H1 (cell line): ENCODE results near the gene NEO1.

Experiments used
- CBX8 ChIP-seq: fragments of 300-800, 300-1000 bp; sonication (generic); IDR thresholded peaks from 2 replicates; pipeline ENCODE4 v1.7.1; 2016; ENCODE audit warnings: low read depth, low read length, borderline replicate concordance
- EP300 ChIP-seq, 2 experiments: IDR thresholded peaks; 1 replicate in 1 of 2; 2 replicates in 1 of 2; pipeline ENCODE4 v1.6.1; 2011 to 2012; ENCODE audit warnings: low read depth in 2 of 2, low read length in 2 of 2, mild to moderate bottlenecking in 2 of 2, borderline replicate concordance in 1 of 2, inconsistent platforms in 1 of 2, moderate library complexity in 1 of 2
- EZH2 ChIP-seq: fragments of 200-600 bp; sonication (generic); IDR thresholded peaks from 2 replicates; pipeline ENCODE4 v1.7.1; 2012; ENCODE audit warnings: low read depth, mild to moderate bottlenecking, moderate library complexity, low read length, inconsistent platforms; ENCODE audit not compliant: severe bottlenecking
- GABPA ChIP-seq: IDR thresholded peaks from 2 replicates; pipeline ENCODE4 v1.6.1; 2011; ENCODE audit warnings: mild to moderate bottlenecking, low read length, moderate library complexity, borderline replicate concordance; ENCODE audit not compliant: insufficient read depth
- MAX ChIP-seq: IDR thresholded peaks from 2 replicates; pipeline ENCODE4 v1.6.1; 2012; ENCODE audit warnings: inconsistent platforms
- POLR2A ChIP-seq, 2 experiments: IDR thresholded peaks; 1 replicate in 1 of 2; 2 replicates in 1 of 2; pipeline ENCODE4 v1.6.1; 2011; ENCODE audit warnings: low read depth in 2 of 2, low read length in 2 of 2, mild to moderate bottlenecking in 2 of 2; ENCODE audit errors: control extremely low read depth in 1 of 2
- RFX5 ChIP-seq: IDR thresholded peaks from 2 replicates; pipeline ENCODE4 v1.6.1; 2011; ENCODE audit warnings: low read depth, low read length, improper control_type of control experiment, borderline replicate concordance
- TAF1 ChIP-seq: IDR thresholded peaks from 2 replicates; pipeline ENCODE4 v1.6.1; 2011; ENCODE audit warnings: mild to moderate bottlenecking, low read depth, low read length
- TF ChIP-seq, protein P1 (sequence below), 3 experiments: IDR thresholded peaks; 1 replicate in 2 of 3; 2 replicates in 1 of 3; pipeline versions ENCODE4 v1.5.1 to v1.6.1; 2011; ENCODE audit warnings: low read length in 3 of 3, mild to moderate bottlenecking in 3 of 3, inconsistent platforms in 2 of 3, low read depth in 1 of 3, moderate library complexity in 1 of 3; ENCODE audit not compliant: insufficient read depth in 1 of 3; ENCODE audit errors: control extremely low read depth in 1 of 3
- TF ChIP-seq, protein P2 (sequence below): IDR thresholded peaks from 2 replicates; pipeline ENCODE4 v1.6.1; 2011; ENCODE audit warnings: low read depth, mild to moderate bottlenecking, low read length; ENCODE audit not compliant: insufficient read depth

- no peak for TF ChIP-seq POLR2A (IDR thresholded peaks at IDR 0.05; ENCODE audit: control extremely low read depth in 1 of 2, low read depth in 2 of 2, low read length in 2 of 2)
- no peak for TF ChIP-seq MAX
- no peak for TF ChIP-seq TAF1
- no peak for TF ChIP-seq RFX5
- TF ChIP-seq, protein P1, sequence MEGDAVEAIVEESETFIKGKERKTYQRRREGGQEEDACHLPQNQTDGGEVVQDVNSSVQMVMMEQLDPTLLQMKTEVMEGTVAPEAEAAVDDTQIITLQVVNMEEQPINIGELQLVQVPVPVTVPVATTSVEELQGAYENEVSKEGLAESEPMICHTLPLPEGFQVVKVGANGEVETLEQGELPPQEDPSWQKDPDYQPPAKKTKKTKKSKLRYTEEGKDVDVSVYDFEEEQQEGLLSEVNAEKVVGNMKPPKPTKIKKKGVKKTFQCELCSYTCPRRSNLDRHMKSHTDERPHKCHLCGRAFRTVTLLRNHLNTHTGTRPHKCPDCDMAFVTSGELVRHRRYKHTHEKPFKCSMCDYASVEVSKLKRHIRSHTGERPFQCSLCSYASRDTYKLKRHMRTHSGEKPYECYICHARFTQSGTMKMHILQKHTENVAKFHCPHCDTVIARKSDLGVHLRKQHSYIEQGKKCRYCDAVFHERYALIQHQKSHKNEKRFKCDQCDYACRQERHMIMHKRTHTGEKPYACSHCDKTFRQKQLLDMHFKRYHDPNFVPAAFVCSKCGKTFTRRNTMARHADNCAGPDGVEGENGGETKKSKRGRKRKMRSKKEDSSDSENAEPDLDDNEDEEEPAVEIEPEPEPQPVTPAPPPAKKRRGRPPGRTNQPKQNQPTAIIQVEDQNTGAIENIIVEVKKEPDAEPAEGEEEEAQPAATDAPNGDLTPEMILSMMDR (IDR thresholded peaks at IDR 0.05; ENCODE audit: control extremely low read depth in 1 of 3, insufficient read depth in 1 of 3, low read depth in 1 of 3, low read length in 3 of 3), result no peak
- no peak for TF ChIP-seq GABPA
- TF ChIP-seq, protein P2, sequence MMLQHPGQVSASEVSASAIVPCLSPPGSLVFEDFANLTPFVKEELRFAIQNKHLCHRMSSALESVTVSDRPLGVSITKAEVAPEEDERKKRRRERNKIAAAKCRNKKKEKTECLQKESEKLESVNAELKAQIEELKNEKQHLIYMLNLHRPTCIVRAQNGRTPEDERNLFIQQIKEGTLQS, result no peak
- TF ChIP-seq EZH2, result no peak
- TF ChIP-seq EP300 (IDR thresholded peaks at IDR 0.05; ENCODE audit: borderline replicate concordance in 1 of 2, low read depth in 2 of 2, low read length in 2 of 2), result no peak
- no peak for TF ChIP-seq CBX8
Measured at GRCh38 chr15:73033611-73034010, 18.7 kb upstream of the NEO1 start.
